Left lung (tissue), 14 donors: ENCODE measurements around the gene FAM236D. TPM values are rescaled to one million over a fixed set of nuclear protein-coding genes. Genes with fewer than 3 reads are reported as not detected.
"Not testable (repeated sequence)": the region's sequence is repeated elsewhere in the genome, so short reads cannot be mapped to it uniquely, and the experiment has no call there.

Experiments used
- ATAC-seq: fragments of 200-7000 bp; cut with Tn5 transposase; one replicate; pipeline ENCODE4 v1.9.1; 2020; ENCODE audit warnings: moderate library complexity
- DNase-seq, 4 donors: peaks; one replicate each; pipeline ENCODE4 v3.0.0-alpha.2; 2013 to 2020
- H3K27ac ChIP-seq, 2 donors: fragments of 200-600 bp; sonication (generic) in 1 of 2; one replicate each; pipeline versions ENCODE4 v1.5.0 to v1.8.0; 2020 to 2021
- H3K27me3 ChIP-seq, 2 donors: fragments of 200-600 bp; sonication (generic) in 1 of 2; one replicate each; pipeline versions ENCODE4 v1.5.0 to v1.8.0; 2020 to 2021
- H3K36me3 ChIP-seq, 2 donors: fragments of 200-600 bp; sonication (generic) in 1 of 2; one replicate each; pipeline versions ENCODE4 v1.5.0 to v1.8.0; 2020 to 2021
- H3K4me1 ChIP-seq, 2 donors: fragments of 200-600 bp; one replicate each; pipeline ENCODE4 v1.8.0; 2021
- H3K4me3 ChIP-seq, 2 donors: fragments of 200-600 bp; sonication (generic) in 1 of 2; one replicate each; pipeline versions ENCODE4 v1.5.0 to v1.8.0; 2020 to 2021; ENCODE audit warnings: mild to moderate bottlenecking in 1 of 2
- H3K9me3 ChIP-seq, 2 donors: fragments of 200-600 bp; sonication (generic) in 1 of 2; one replicate each; pipeline versions ENCODE4 v1.5.0 to v1.8.0; 2020 to 2021
- intact Hi-C, 2 donors: fragments of 100-400 bp; cut with DNase I; formaldehyde crosslinking; loops; one replicate each; pipeline versions ENCODE4 v1.11.2 to v1.14.2; 2022
- long read RNA-seq, 12 donors: library from polyadenylated mRNA in 2 of 12; unstranded in 2 of 12; transcript quantifications; one replicate each; pipeline ENCODE4 v2.0.0 and lab custom pipeline, GENCODE V29; 2019 to 2026
- polyA plus RNA-seq, 6 donors: library from polyadenylated mRNA; unstranded; fragments of 120-200 nt; gene quantifications; one replicate each; pipeline ENCODE4 v1.2.1, GENCODE V29; 2013; ENCODE audit not compliant: insufficient read length in 6 of 6
- total RNA-seq, 2 donors: library from RNA; stranded (reverse); fragmentation: NEBNext Ultra II Directional; extraction: Animal tissue kit (Norgen Biotek cat#: 25700); gene quantifications; one replicate each; pipeline ENCODE4 v1.2.1, GENCODE V29; 2021
- donor health status: DM: no; HTN: yes; CAD: no.
- donor health status: DM: no; HTN: no; CAD: no.

The FAM236D gene
- total RNA-seq: not detected
- not detected for polyA plus RNA-seq
- long read RNA-seq, donor 1: 0 reads
- long read RNA-seq, donor 2: 0 reads
- long read RNA-seq, donor 3: 0 reads
- long read RNA-seq, donor 4: 0 reads
- long read RNA-seq, donor 5: 0 reads
- long read RNA-seq, donor 6: 0 reads
- long read RNA-seq, donor 7: 0 reads
- long read RNA-seq, donor 8: 0 reads
- long read RNA-seq, donor 9: 0 reads
- long read RNA-seq, donor 10: 0 reads
- long read RNA-seq, donor 11: 0 reads
- long read RNA-seq, donor 12: 0 reads

GRCh38 chrX:72808110-72808509 is at the start of gene FAM236D:
FAM236D (minus strand) TSS chrX:72808210; CDS start chrX:72808110, 100 bp downstream.
- H3K9me3 ChIP-seq, DNase-seq, intact Hi-C loops, H3K4me1 ChIP-seq, H3K27me3 ChIP-seq, H3K4me3 ChIP-seq, H3K27ac ChIP-seq, ATAC-seq, H3K36me3 ChIP-seq: not testable (repeated sequence)

DNA sequence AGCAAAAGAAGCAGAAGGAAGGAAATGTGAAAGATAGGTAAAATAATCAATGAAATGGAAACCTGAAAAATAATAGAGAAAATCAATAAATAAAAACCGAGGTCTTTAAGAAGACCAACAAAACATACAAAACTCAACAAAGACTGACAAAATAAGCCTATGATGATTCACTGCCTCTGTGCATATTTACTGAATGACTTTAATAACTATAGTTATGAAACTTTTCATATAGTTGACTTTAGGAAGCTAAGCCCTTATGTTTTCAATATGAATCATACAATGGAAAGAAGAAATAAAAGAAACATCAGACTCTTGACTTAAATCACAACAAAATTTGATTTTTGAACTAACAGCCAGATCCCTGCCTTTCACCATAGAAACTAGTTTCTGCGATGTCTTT is 29.5 kb upstream of the FAM236D start:
- H3K27me3 ChIP-seq, H3K27ac ChIP-seq, DNase-seq, H3K36me3 ChIP-seq, ATAC-seq, H3K4me1 ChIP-seq, intact Hi-C loops, H3K9me3 ChIP-seq, H3K4me3 ChIP-seq: not testable (repeated sequence)

- H3K4me3 ChIP-seq, DNase-seq, intact Hi-C loops, ATAC-seq, H3K4me1 ChIP-seq, H3K27ac ChIP-seq, H3K36me3 ChIP-seq, H3K9me3 ChIP-seq, H3K27me3 ChIP-seq: not testable (repeated sequence)
These were observed 22.7 kb upstream of the FAM236D start for GRCh38 chrX:72830701-72831100.

DNA sequence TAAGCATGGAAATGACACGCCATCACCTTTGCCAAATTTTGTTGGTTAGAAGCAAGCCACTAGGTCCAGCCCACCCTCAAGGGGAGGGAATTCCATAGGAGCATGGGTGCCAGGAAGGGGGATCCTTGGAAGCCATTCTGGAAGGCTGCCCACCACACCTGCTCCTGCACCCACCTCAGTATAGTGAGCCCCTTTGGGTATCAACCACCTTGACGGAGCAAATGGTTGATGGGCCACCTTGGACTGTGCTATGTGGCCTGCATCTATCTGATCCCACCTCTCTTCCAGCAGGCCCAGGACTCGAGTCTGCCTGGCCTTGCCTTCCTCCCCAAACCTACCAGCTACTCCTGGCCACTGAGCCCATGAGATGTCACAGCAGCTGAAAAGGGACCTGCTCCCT is 17.6 kb downstream of the FAM236D start:
- ATAC-seq, intact Hi-C loops, DNase-seq, H3K4me3 ChIP-seq, H3K4me1 ChIP-seq, H3K36me3 ChIP-seq, H3K27me3 ChIP-seq, H3K9me3 ChIP-seq, H3K27ac ChIP-seq: not testable (repeated sequence)

DNA sequence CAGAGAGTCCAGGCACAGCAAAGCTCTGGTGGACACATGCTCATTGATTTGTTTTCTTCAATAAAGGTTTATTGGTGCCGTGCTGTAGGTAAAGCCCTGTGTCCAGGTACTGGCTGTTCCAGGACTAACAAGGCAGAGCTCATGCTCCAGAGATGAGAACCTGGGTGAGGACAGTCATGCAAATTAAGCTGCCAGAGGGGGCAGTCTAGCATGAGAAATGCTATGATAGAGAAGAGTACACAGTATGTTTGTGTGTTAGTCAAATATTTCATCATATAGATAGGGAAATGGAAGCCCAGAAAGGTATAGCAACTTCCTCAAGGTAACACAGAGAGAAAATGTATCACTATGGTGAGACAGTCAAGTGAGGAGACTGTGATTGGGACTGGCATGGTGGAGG is 19.9 kb downstream of the FAM236D start:
- intact Hi-C loops, H3K27ac ChIP-seq, H3K9me3 ChIP-seq, H3K4me3 ChIP-seq, ATAC-seq, DNase-seq, H3K27me3 ChIP-seq, H3K36me3 ChIP-seq, H3K4me1 ChIP-seq: not testable (repeated sequence)

GRCh38 chrX:72783964-72784363 is 24.0 kb downstream of the FAM236D start:
- H3K27me3 ChIP-seq, H3K4me1 ChIP-seq, H3K9me3 ChIP-seq, DNase-seq, H3K36me3 ChIP-seq, H3K4me3 ChIP-seq, H3K27ac ChIP-seq, intact Hi-C loops: not testable (repeated sequence)
- ATAC-seq: peak; percentile 85

DNA sequence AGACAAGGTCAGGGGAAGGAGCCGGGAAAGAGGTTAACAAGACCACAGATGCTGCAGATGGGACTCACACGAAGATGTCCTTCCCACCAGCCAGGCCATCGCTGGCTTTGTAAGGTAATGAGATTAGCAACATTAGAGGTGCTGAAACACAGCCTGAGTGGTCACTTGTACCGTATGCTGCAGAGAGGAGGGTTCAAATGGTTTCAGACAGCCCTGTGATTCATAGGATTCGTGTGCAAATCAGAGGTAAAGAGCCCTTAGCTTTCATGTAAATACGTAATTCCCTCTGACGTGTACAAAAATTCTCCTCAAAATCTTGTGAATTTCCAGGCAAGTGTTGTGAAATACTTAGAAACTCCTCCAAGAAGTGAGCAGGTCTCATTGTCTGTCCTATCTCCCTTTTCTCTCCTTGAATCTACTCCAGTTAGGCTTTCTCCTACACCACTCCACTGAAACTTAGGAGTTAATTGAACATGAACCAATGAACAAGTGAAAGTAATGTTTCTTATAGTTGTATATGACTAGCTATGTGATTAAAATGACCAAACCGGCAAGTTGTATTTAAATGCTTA is 24.6 kb downstream of the FAM236D start:
- H3K36me3 ChIP-seq, H3K4me1 ChIP-seq, DNase-seq, H3K9me3 ChIP-seq, H3K27ac ChIP-seq, H3K27me3 ChIP-seq, intact Hi-C loops, H3K4me3 ChIP-seq: not testable (repeated sequence)
- ATAC-seq: peak; percentile 81

DNA sequence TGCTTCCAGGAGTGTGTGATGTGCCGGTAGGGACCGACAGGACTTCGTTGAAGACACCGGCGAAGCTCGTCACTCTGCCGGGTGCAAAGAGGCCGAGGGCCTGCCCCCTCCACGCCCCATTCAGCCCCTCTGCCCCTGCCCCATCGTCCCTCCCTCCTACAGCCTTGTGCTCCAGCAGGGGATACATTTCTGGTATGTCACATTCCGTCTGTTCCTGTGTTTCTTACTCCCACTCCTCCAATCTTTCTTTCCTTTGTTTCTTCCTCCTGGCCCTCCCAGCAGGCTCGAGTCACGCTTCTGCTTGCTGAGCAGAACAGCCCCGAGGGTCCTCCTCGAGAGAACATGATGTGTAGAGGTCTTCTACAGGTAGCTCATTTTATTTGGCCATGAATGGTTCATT is 25.4 kb downstream of the FAM236D start, which contains the start of gene FAM236B:
TSS of gene FAM236B (minus strand) at position 101 of the 400 bp plus-strand sequence. CDS start at position 1, 100 bp downstream.
- H3K36me3 ChIP-seq, DNase-seq, ATAC-seq, intact Hi-C loops, H3K27ac ChIP-seq, H3K27me3 ChIP-seq, H3K4me3 ChIP-seq, H3K4me1 ChIP-seq, H3K9me3 ChIP-seq: not testable (repeated sequence)

- intact Hi-C loops, H3K36me3 ChIP-seq, H3K27me3 ChIP-seq, H3K4me1 ChIP-seq, DNase-seq, H3K27ac ChIP-seq, H3K4me3 ChIP-seq, H3K9me3 ChIP-seq: not testable (repeated sequence)
- ATAC-seq: peak; percentile 48
These were observed 29.9 kb downstream of the FAM236D start for GRCh38 chrX:72778146-72778545.

- H3K9me3 ChIP-seq, H3K4me3 ChIP-seq, intact Hi-C loops, H3K27me3 ChIP-seq, H3K4me1 ChIP-seq, H3K27ac ChIP-seq, H3K36me3 ChIP-seq, DNase-seq: not testable (repeated sequence)
- ATAC-seq: peak; percentile 76
These were observed 30.6 kb downstream of the FAM236D start for GRCh38 chrX:72777467-72777790.

DNA sequence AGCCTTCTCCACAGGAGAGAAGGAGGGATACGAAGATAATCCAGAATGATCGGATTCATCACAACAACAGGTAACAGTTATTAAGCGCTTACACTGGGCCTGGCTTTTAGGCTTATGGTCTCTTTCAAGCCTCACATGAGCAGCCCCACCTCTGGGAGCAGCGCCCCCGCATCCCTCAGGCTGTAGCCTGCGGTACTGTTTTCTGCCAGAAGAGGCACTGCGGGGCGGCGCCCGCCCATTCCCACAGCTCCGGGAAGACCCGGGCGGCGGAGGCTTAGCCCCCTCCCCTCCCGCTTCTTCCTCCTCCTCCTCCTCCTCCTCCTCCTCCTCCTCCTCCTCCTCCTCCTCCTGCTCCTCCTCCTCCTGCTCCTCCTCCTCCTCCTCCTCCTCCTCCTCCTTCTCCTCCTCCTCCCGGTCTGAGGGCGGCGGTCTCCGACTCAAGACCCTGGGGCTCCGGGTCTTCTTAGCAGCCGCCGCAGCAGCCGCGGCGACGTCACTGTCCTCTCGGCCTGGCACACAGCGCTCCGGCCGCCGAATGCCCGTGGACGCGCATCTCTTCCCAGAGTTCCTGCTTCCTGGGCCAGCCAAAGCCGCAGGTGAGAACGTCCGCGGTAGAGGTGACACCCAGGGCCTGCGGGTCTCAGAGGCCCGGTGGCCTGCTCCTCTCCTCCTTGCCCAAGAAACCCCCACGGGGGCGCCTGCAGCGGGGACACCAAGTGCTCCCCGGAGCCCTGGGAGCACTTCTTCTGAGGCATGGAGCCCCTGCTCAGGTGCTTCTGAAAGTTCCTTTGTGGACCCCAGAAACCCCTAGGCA is 31.1 kb downstream of the FAM236D start, which contains the start of gene DMRTC1B:
TSS of gene DMRTC1B (plus strand) at position 238 of the 814 bp plus-strand sequence. CDS start 68,246 bp downstream, outside the sequence.
- H3K9me3 ChIP-seq, H3K36me3 ChIP-seq, H3K27ac ChIP-seq, H3K4me1 ChIP-seq, DNase-seq, H3K27me3 ChIP-seq, H3K4me3 ChIP-seq, intact Hi-C loops: not testable (repeated sequence)
- peak; percentile 93 for ATAC-seq

DNA sequence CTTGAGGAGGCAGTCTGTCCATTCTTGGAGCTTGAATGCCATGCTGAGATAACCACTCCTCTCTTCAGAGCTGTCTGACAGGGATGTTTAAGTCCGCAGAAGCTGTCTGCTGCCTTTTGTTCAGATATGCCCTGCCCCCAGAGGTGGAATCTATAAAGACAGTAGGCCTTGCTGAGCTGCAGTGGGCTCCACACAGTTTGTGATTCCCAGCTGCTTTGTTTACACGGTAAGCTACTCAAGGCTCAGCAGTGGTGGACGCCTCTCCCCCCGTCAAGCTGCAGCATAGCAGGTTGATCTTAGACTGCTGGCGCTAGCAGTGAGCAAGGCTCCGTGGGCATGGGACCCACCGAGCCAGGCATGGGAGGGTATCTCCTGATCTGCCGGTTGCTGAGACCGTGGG is 47.6 kb downstream of the FAM236D start:
- ATAC-seq, H3K36me3 ChIP-seq, H3K27ac ChIP-seq, DNase-seq, H3K9me3 ChIP-seq, H3K4me1 ChIP-seq, H3K27me3 ChIP-seq, intact Hi-C loops, H3K4me3 ChIP-seq: not testable (repeated sequence)
